CD4-positive, alpha-beta T cell treated with Interleukin-17A for 4 hours (primary cell): Measurements from ENCODE around the gene MSLN.

Experiments
- DNase-seq: peaks from one replicate; pipeline ENCODE4 v3.0.0-alpha.2; 2020; ENCODE audit warnings: mixed read lengths

Gene MSLN

GRCh38 chr16:813916-814412 is 53.4 kb downstream of the MSLN start:
- no peak for DNase-seq

- no peak for DNase-seq
These were observed 54.4 kb downstream of the MSLN start for GRCh38 chr16:814974-815373.

GRCh38 chr16:815861-816260 is 55.3 kb downstream of the MSLN start:
- DNase-seq = no peak

GRCh38 chr16:817001-817906 is 56.7 kb downstream of the MSLN start:
- no peak for DNase-seq

- no peak for DNase-seq
These were observed 57.6 kb downstream of the MSLN start for GRCh38 chr16:818132-818531.
